Thyroid gland (tissue), 4 donors: ENCODE results near the gene PTPRG. TPM values are rescaled to one million over a fixed set of nuclear protein-coding genes. Genes with fewer than 3 reads are reported as not detected.

Experiments used
- DNase-seq, 2 donors: peaks; one replicate each; pipeline ENCODE4 v3.0.0-alpha.2; 2019
- H3K27ac ChIP-seq, 3 donors: fragments of 200-600 bp; sonication (generic); 1 replicate in 2 of 3; 2 replicates in 1 of 3; pipeline ENCODE4 v1.5.1; 2016 to 2019; ENCODE audit warnings: mild to moderate bottlenecking in 1 of 3, moderate library complexity in 1 of 3
- H3K27me3 ChIP-seq: fragments of 200-600 bp; sonication (generic); one replicate; pipeline ENCODE4 v1.5.1; 2019
- H3K36me3 ChIP-seq, 2 donors: fragments of 200-600 bp; sonication (generic); one replicate each; pipeline ENCODE4 v1.5.1; 2016 to 2019
- H3K4me1 ChIP-seq, 2 donors: fragments of 200-600 bp; sonication (generic); one replicate each; pipeline ENCODE4 v1.5.1; 2017 to 2019
- H3K4me3 ChIP-seq, 3 donors: fragments of 200-600 bp; sonication (generic); replicated peaks in 1 of 3; 1 replicate in 2 of 3; 2 replicates in 1 of 3; pipeline ENCODE4 v1.5.1; 2016; ENCODE audit warnings: mild to moderate bottlenecking in 1 of 3
- H3K9me3 ChIP-seq: fragments of 200-600 bp; sonication (generic); one replicate; pipeline ENCODE4 v1.5.1; 2017
- CTCF ChIP-seq, 6 experiments: fragments of 200-600 bp in 3 of 6; fragments of 450-650 bp in 3 of 6; sonication (generic) in 3 of 6; IDR thresholded peaks; one replicate each; pipeline ENCODE4 v1.5.1; 2016 to 2019; ENCODE audit warnings: antibody characterized with exemption in 6 of 6, mild to moderate bottlenecking in 2 of 6, inconsistent platforms in 1 of 6, moderate library complexity in 1 of 6
- POLR2A ChIP-seq, 2 donors: fragments of 450-650 bp; IDR thresholded peaks; one replicate each; pipeline ENCODE4 v1.6.1; 2017; ENCODE audit warnings: antibody characterized with exemption in 2 of 2, mild to moderate bottlenecking in 2 of 2, moderate library complexity in 1 of 2
- WGBS, 2 donors: methylation state at CpG; one replicate each; pipeline ENCODE4 v1.1.5; 2017; 5-methylcytosine and 5-hydroxymethylcytosine counted together
- intact Hi-C: fragments of 100-400 bp; cut with DNase I; formaldehyde crosslinking; loops from one replicate; pipeline ENCODE4 v1.15.1; 2023
- total RNA-seq, 4 donors: library from RNA; depleted of rRNA; stranded (reverse); fragments of >200 nt; gene quantifications; one replicate each; pipeline ENCODE4 v1.2.3, GENCODE V29; 2016

Gene PTPRG
- total RNA-seq, 4 donors from 2014 or later, result 81.6 to 207 (median 132) TPM

- intact Hi-C loops, result no loop called here
- Histone ChIP-seq H3K36me3 (no peaks in the 10 kb centered on the region), H3K4me1 (no peaks in the 10 kb centered on the region), H3K9me3 (no peaks in the 10 kb centered on the region), H3K27me3 (no peaks in the 10 kb centered on the region), H3K4me3 (no peak overlapping the region), H3K27ac (no peak overlapping the region)
- DNase-seq, result no peak
- TF ChIP-seq POLR2A (IDR thresholded peaks at IDR 0.05) (no peak), CTCF (IDR thresholded peaks at IDR 0.05) (no peak)
- 85 to 87% methylated on average over 8 of the region's 8 CpGs for WGBS, 2 donors
Observed at GRCh38 chr3:62211675-62212429, 650.5 kb downstream of the PTPRG start.

GRCh38 chr3:62214850-62215249, 653.5 kb downstream of the PTPRG start:
- Histone ChIP-seq H3K36me3 (peaks cover 0 to 6% of the 10 kb centered on the region in 2 donors), H3K4me3 (no peak overlapping the region), H3K4me1 (no peaks in the 10 kb centered on the region), H3K27me3 (no peaks in the 10 kb centered on the region), H3K27ac (no peak overlapping the region), H3K9me3 (no peaks in the 10 kb centered on the region)
- WGBS, 2 donors, result 81 to 92% methylated on average over 4 of the region's 4 CpGs
- TF ChIP-seq POLR2A (IDR thresholded peaks at IDR 0.05) (no peak), CTCF (IDR thresholded peaks at IDR 0.05) (no peak)
- intact Hi-C loops, result no loop called here
- DNase-seq, result peak; percentile 5 to 8

- H3K36me3 ChIP-seq, result peaks cover 0 to 14% of the 10 kb centered on the region in 2 donors
- H3K27me3 ChIP-seq, result no peaks in the 10 kb centered on the region
- no peaks in the 10 kb centered on the region for H3K4me1 ChIP-seq
- no peak overlapping the region for H3K27ac ChIP-seq
- no peaks in the 10 kb centered on the region for H3K9me3 ChIP-seq
- intact Hi-C loops, result no loop called here
- H3K4me3 ChIP-seq, result no peak overlapping the region
- no peak for DNase-seq
- TF ChIP-seq CTCF (IDR thresholded peaks at IDR 0.05), result no peak
- no peak for TF ChIP-seq POLR2A (IDR thresholded peaks at IDR 0.05)
Observed at GRCh38 chr3:62220616-62221015, 659.2 kb downstream of the PTPRG start.

GRCh38 chr3:62225051-62225450, 663.7 kb downstream of the PTPRG start:
- H3K27me3 ChIP-seq, result no peaks in the 10 kb centered on the region
- H3K4me1 ChIP-seq, result no peaks in the 10 kb centered on the region
- H3K9me3 ChIP-seq, result no peaks in the 10 kb centered on the region
- intact Hi-C loops, result no loop called here
- H3K27ac ChIP-seq, result no peak overlapping the region
- DNase-seq, result no peak
- H3K4me3 ChIP-seq, result no peak overlapping the region
- peaks cover 0 to 6% of the 10 kb centered on the region in 2 donors for H3K36me3 ChIP-seq
- WGBS, 2 donors, result 86 to 94% methylated on average over 2 of the region's 2 CpGs
- TF ChIP-seq POLR2A (IDR thresholded peaks at IDR 0.05), result no peak
- no peak for TF ChIP-seq CTCF (IDR thresholded peaks at IDR 0.05)

GRCh38 chr3:62226601-62227339, 665.4 kb downstream of the PTPRG start:
- intact Hi-C loops, result no loop called here
- Histone ChIP-seq H3K27me3 (no peaks in the 10 kb centered on the region), H3K9me3 (no peaks in the 10 kb centered on the region), H3K36me3 (no peaks in the 10 kb centered on the region), H3K4me1 (no peaks in the 10 kb centered on the region), H3K27ac (no peak overlapping the region), H3K4me3 (no peak overlapping the region)
- no peak for DNase-seq
- WGBS, 2 donors, result 91 to 96% methylated on average over 6 of the region's 6 CpGs
- TF ChIP-seq CTCF (IDR thresholded peaks at IDR 0.05) (no peak), POLR2A (IDR thresholded peaks at IDR 0.05) (no peak)
